ENCODE measurements around the gene GNG4. TPM values are rescaled to one million over a fixed set of nuclear protein-coding genes. Genes with fewer than 3 reads are reported as not detected.

The GNG4 gene
- total RNA-seq, 1 experiment from 2014 or later, result 3.5 TPM

GRCh38 chr1:235586413-235586812 is 63.2 kb downstream of the GNG4 start:
- no peaks in the 10 kb centered on the region for H3K27me3 ChIP-seq (replicated peaks; ENCODE audit: control insufficient read depth, insufficient read depth, low read length)
- Mint-ChIP-seq H3K4me1 (ENCODE audit: low read depth, unreplicated experiment) (no peaks in the 10 kb centered on the region), H3K9me3 (ENCODE audit: unreplicated experiment) (peaks cover 37% of the 10 kb centered on the region), H3K27ac (ENCODE audit: unreplicated experiment) (no peak overlapping the region), H3K36me3 (ENCODE audit: insufficient read depth, unreplicated experiment) (peaks cover 6% of the 10 kb centered on the region), H3K4me3 (ENCODE audit: unreplicated experiment) (no peak overlapping the region), H3K27me3 (ENCODE audit: insufficient read depth, unreplicated experiment) (peaks cover 3% of the 10 kb centered on the region)
- no peak for DNase-seq
- no peak overlapping the region for H3K4me3 ChIP-seq (ENCODE audit: low read depth, low read length)
- BruUV-seq (replicated peaks), result no TSS peak
- POLR2A ChIA-PET, result no interaction called here
- CTCF ChIA-PET, result no interaction called here
- no peak for TF ChIP-seq CTCF (IDR thresholded peaks at IDR 0.05; ENCODE audit: insufficient read depth in 1 of 2, low read depth in 1 of 2, low read length in 1 of 2, severe bottlenecking in 1 of 2, unreplicated experiment in 1 of 2)
- no peaks in the 10 kb centered on the region for H3K4me1 ChIP-seq
- H3K36me3 ChIP-seq (ENCODE audit: control insufficient read depth, insufficient read depth, low read length), result no peaks in the 10 kb centered on the region
- H3K9me3 ChIP-seq, result peaks cover 11% of the 10 kb centered on the region; the same call in 1 of the 2 replicates
- intact Hi-C loops (cut with micrococcal nuclease; ENCODE audit: unreplicated experiment), result no loop called here

GRCh38 chr1:235584973-235585372 is 64.6 kb downstream of the GNG4 start:
- intact Hi-C loops (cut with micrococcal nuclease; ENCODE audit: unreplicated experiment), result no loop called here
- no peak overlapping the region for H3K4me3 Mint-ChIP-seq (ENCODE audit: unreplicated experiment)
- BruUV-seq (replicated peaks), result no TSS peak
- no peak overlapping the region for H3K27ac Mint-ChIP-seq (ENCODE audit: unreplicated experiment)
- Histone ChIP-seq H3K9me3 (peaks cover 11% of the 10 kb centered on the region; the same call in 1 of the 2 replicates), H3K36me3 (ENCODE audit: control insufficient read depth, insufficient read depth, low read length) (no peaks in the 10 kb centered on the region), H3K4me1 (no peaks in the 10 kb centered on the region), H3K4me3 (ENCODE audit: low read depth, low read length) (no peak overlapping the region), H3K27me3 (replicated peaks; ENCODE audit: control insufficient read depth, insufficient read depth, low read length) (no peaks in the 10 kb centered on the region)
- TF ChIP-seq CTCF (IDR thresholded peaks at IDR 0.05; ENCODE audit: insufficient read depth in 1 of 2, low read depth in 1 of 2, low read length in 1 of 2, severe bottlenecking in 1 of 2, unreplicated experiment in 1 of 2), result no peak
- ChIA-PET CTCF (no interaction called here), POLR2A (no interaction called here)
- H3K4me1 Mint-ChIP-seq (ENCODE audit: low read depth, unreplicated experiment), result no peaks in the 10 kb centered on the region
- peaks cover 28% of the 10 kb centered on the region for H3K9me3 Mint-ChIP-seq (ENCODE audit: unreplicated experiment)
- peaks cover 3% of the 10 kb centered on the region for H3K27me3 Mint-ChIP-seq (ENCODE audit: insufficient read depth, unreplicated experiment)
- H3K36me3 Mint-ChIP-seq (ENCODE audit: insufficient read depth, unreplicated experiment), result peaks cover 6% of the 10 kb centered on the region
- no peak for DNase-seq

GRCh38 chr1:235583511-235584001 is 66.0 kb downstream of the GNG4 start:
- H3K9me3 Mint-ChIP-seq (ENCODE audit: unreplicated experiment), result peaks cover 14% of the 10 kb centered on the region

More at GRCh38 chr1:235583511-235584001, 66.0 kb downstream of the GNG4 start:
- Mint-ChIP-seq H3K27ac (ENCODE audit: unreplicated experiment) (no peak overlapping the region), H3K36me3 (ENCODE audit: insufficient read depth, unreplicated experiment) (peaks cover 6% of the 10 kb centered on the region), H3K4me3 (ENCODE audit: unreplicated experiment) (no peak overlapping the region), H3K27me3 (ENCODE audit: insufficient read depth, unreplicated experiment) (peaks cover 3% of the 10 kb centered on the region), H3K4me1 (ENCODE audit: low read depth, unreplicated experiment) (no peaks in the 10 kb centered on the region)
- no TSS peak for BruUV-seq (replicated peaks)
- intact Hi-C loops (cut with micrococcal nuclease; ENCODE audit: unreplicated experiment), result no loop called here
- H3K9me3 ChIP-seq, result 0 out of 2 replicates have a peak, but pooled peaks cover under 1% of the 10 kb centered on the region
- POLR2A ChIA-PET, result no interaction called here
- CTCF ChIA-PET, result interaction anchor here (0.9 kb wide), 1 partner anchor 17 kb away, joined by 3 read pairs; no protein-coding TSS in a partner anchor
- H3K27me3 ChIP-seq (replicated peaks; ENCODE audit: control insufficient read depth, insufficient read depth, low read length), result no peaks in the 10 kb centered on the region
- TF ChIP-seq CTCF (IDR thresholded peaks at IDR 0.05; ENCODE audit: insufficient read depth in 1 of 2, low read depth in 1 of 2, low read length in 1 of 2, severe bottlenecking in 1 of 2, unreplicated experiment in 1 of 2), result no peak
- no peak for DNase-seq
- no peak overlapping the region for H3K4me3 ChIP-seq (ENCODE audit: low read depth, low read length)
- no peaks in the 10 kb centered on the region for H3K36me3 ChIP-seq (ENCODE audit: control insufficient read depth, insufficient read depth, low read length)
- no peaks in the 10 kb centered on the region for H3K4me1 ChIP-seq
